Kidney (tissue), 14 donors: ENCODE results near the gene OSCP1. TPM values are rescaled to one million over a fixed set of nuclear protein-coding genes. Genes with fewer than 3 reads are reported as not detected.

Source experiments
- DNase-seq, 5 donors: peaks; one replicate each; pipeline ENCODE4 v3.0.0-alpha.2; 2013 to 2020
- FAIRE-seq: peaks from 2 replicates; lab custom pipeline; 2012; peaks lifted over from hg19 to GRCh38; lab: Jason Lieb, UNC
- H3K27ac ChIP-seq, 2 donors: one replicate each; pipeline ENCODE4 v1.7.0; 2013; ENCODE audit warnings: low read depth in 2 of 2, low read length in 2 of 2, inconsistent platforms in 1 of 2
- H3K27me3 ChIP-seq: one replicate; pipeline ENCODE4 v1.7.1; 2013; ENCODE audit warnings: low read length, inconsistent platforms; ENCODE audit not compliant: control insufficient read depth, insufficient read depth
- H3K36me3 ChIP-seq, 3 donors: one replicate each; pipeline versions ENCODE4 v1.7.0 to v1.7.1; 2013; ENCODE audit warnings: low read length in 3 of 3, control low read depth in 1 of 3, inconsistent platforms in 1 of 3; ENCODE audit not compliant: insufficient read depth in 3 of 3, control insufficient read depth in 2 of 3
- H3K4me1 ChIP-seq, 3 donors: one replicate each; pipeline versions ENCODE4 v1.7.0 to v1.7.1; 2013; ENCODE audit warnings: low read length in 3 of 3, inconsistent platforms in 1 of 3, low read depth in 1 of 3; ENCODE audit not compliant: control insufficient read depth in 2 of 3, insufficient read depth in 2 of 3
- H3K4me3 ChIP-seq, 3 donors: one replicate each; pipeline versions ENCODE4 v1.7.0 to v1.8.1; 2013; ENCODE audit warnings: low read length in 3 of 3, control low read depth in 1 of 3, inconsistent platforms in 1 of 3
- H3K9ac ChIP-seq, 3 donors: one replicate each; pipeline versions ENCODE4 v1.7.0 to v1.7.1; 2013; ENCODE audit warnings: low read length in 3 of 3, control low read depth in 1 of 3, inconsistent platforms in 1 of 3
- H3K9me3 ChIP-seq, 3 donors: one replicate each; pipeline versions ENCODE4 v1.7.0 to v1.7.1; 2013; ENCODE audit warnings: low read length in 3 of 3, control low read depth in 1 of 3, inconsistent platforms in 1 of 3; ENCODE audit not compliant: control insufficient read depth in 2 of 3, insufficient read depth in 1 of 3
- CTCF ChIP-seq: IDR thresholded peaks from 3 replicates; pipeline ENCODE4 v1.5.1; 2012; ENCODE audit warnings: mild to moderate bottlenecking, moderate library complexity, borderline replicate concordance; ENCODE audit not compliant: insufficient read depth; ENCODE audit errors: extremely low read depth
- intact Hi-C: fragments of 100-400 bp; cut with DNase I; formaldehyde crosslinking; loops from one replicate; pipeline ENCODE4 v1.11.1; 2022
- polyA plus RNA-seq: library from polyadenylated mRNA; stranded (reverse); fragments of 350-450 nt; fragmentation: Illumina TruSeq; extraction: RNeasy Lipid Tissue Mini Kit (QIAGEN cat#74804); gene quantifications from one replicate; pipeline ENCODE4 v1.2.3, GENCODE V29; 2014; ENCODE audit warnings: low read depth, low replicate concordance; ENCODE audit not compliant: insufficient read depth
- total RNA-seq: library from RNA; stranded (reverse); fragmentation: NEBNext Ultra II Directional; extraction: Animal tissue kit (Norgen Biotek cat#: 25700); gene quantifications from one replicate; pipeline ENCODE4 v1.2.1, GENCODE V29; 2021
- donor health status: control.
- donor health status: control.
- donor health status: control.
- donor health status: control.
- donor health status: control.
- donor health status: DM: yes; HTN: yes; CAD: no.
- donor health status: Normal renal cell carcinoma (clear cell type).

Gene OSCP1
- total and polyA plus RNA-seq, 2 donors from 2014 or later: 22.0 to 27.8 TPM

- no peaks in the 10 kb centered on the region for H3K27me3 ChIP-seq
- intact Hi-C loops: no loop called here
- peaks cover 0 to 4% (median 3%) of the 10 kb centered on the region in 3 donors for H3K4me1 ChIP-seq
- no peaks in the 10 kb centered on the region for H3K36me3 ChIP-seq
- H3K27ac ChIP-seq: no peak overlapping the region
- no peak for FAIRE-seq
- DNase-seq: no peak
- no peak overlapping the region for H3K9ac ChIP-seq
- H3K9me3 ChIP-seq: no peaks in the 10 kb centered on the region
- no peak for TF ChIP-seq CTCF
- no peak overlapping the region for H3K4me3 ChIP-seq
Measured at GRCh38 chr1:36467027-36467410, 16.8 kb upstream of the OSCP1 start.

GRCh38 chr1:36466370-36467026, 16.2 kb upstream of the OSCP1 start:
- peak in 1 of 5 donors; percentile 48 for DNase-seq
- no peak for TF ChIP-seq CTCF
- intact Hi-C loops: no loop called here
- no peak for FAIRE-seq
- Histone ChIP-seq H3K27ac (no peak overlapping the region), H3K4me3 (no peak overlapping the region), H3K4me1 (peaks cover 0 to 4% (median 3%) of the 10 kb centered on the region in 3 donors), H3K9ac (no peak overlapping the region), H3K27me3 (no peaks in the 10 kb centered on the region), H3K36me3 (peaks cover 0 to 3% (median 0%) of the 10 kb centered on the region in 3 donors), H3K9me3 (no peaks in the 10 kb centered on the region)

GRCh38 chr1:36465731-36466369, 15.6 kb upstream of the OSCP1 start:
- no peak for FAIRE-seq
- no peaks in the 10 kb centered on the region for H3K9me3 ChIP-seq
- intact Hi-C loops: no loop called here
- H3K4me1 ChIP-seq: peaks cover 0 to 4% (median 3%) of the 10 kb centered on the region in 3 donors
- DNase-seq: peak in 1 of 5 donors; percentile 20
- no peak overlapping the region for H3K27ac ChIP-seq
- no peaks in the 10 kb centered on the region for H3K27me3 ChIP-seq
- no peak overlapping the region for H3K4me3 ChIP-seq
- TF ChIP-seq CTCF: no peak
- H3K36me3 ChIP-seq: peaks cover 0 to 9% (median 3%) of the 10 kb centered on the region in 3 donors
- no peak overlapping the region for H3K9ac ChIP-seq
